ENCODE results near the gene PPIB. TPM values are rescaled to one million over a fixed set of nuclear protein-coding genes. Genes with fewer than 3 reads are reported as not detected.
A peak's percentile ranks its signal among the peaks of the same experiment; 100 is the strongest.

The PPIB gene
- total RNA-seq, 6 donors from 2014 or later: 87.0 to 497 (median 286) TPM

DNA sequence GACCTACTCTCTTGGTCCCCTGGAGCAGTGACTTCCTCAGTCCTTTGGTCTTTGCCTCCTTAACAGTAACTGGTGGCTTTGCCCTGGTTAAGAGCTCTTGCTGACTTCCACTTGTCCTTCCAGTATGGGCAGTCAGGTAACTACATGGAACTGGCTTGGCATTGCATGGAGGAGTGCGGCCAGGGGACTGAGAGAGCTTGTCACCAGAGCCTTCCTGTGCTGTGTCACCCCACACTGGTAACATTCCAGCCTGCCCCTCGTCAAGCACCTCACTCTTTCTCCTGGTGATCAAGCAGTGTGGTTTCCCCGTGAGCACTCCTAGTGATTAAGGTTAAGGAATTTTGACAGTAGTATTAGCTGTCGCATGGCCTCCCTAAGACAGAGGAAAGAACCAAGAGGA, 30.6 kb downstream of the PPIB start:
- no peaks in the 10 kb centered on the region for H3K27me3 ChIP-seq
- WGBS, 2 donors: 78% methylated on average over 4 of the region's 4 CpGs
- H3K36me3 ChIP-seq: peaks cover 36 to 100% (median 91%) of the 10 kb centered on the region in 4 donors
- no peaks in the 10 kb centered on the region for H3K9me3 ChIP-seq
- DNase-seq (peak in 1 of 2 donors; percentile 49), ATAC-seq (ENCODE audit: low FRiP score in 2 of 2) (peak in 1 of 2 donors; percentile 43)
- H3K4me3 ChIP-seq: no peak overlapping the region
- TF ChIP-seq EP300 (IDR thresholded peaks at IDR 0.05) (no peak), POLR2AphosphoS5 (IDR thresholded peaks at IDR 0.05) (no peak), POLR2A (IDR thresholded peaks at IDR 0.05) (no peak)
- TF ChIP-seq, protein P1, sequence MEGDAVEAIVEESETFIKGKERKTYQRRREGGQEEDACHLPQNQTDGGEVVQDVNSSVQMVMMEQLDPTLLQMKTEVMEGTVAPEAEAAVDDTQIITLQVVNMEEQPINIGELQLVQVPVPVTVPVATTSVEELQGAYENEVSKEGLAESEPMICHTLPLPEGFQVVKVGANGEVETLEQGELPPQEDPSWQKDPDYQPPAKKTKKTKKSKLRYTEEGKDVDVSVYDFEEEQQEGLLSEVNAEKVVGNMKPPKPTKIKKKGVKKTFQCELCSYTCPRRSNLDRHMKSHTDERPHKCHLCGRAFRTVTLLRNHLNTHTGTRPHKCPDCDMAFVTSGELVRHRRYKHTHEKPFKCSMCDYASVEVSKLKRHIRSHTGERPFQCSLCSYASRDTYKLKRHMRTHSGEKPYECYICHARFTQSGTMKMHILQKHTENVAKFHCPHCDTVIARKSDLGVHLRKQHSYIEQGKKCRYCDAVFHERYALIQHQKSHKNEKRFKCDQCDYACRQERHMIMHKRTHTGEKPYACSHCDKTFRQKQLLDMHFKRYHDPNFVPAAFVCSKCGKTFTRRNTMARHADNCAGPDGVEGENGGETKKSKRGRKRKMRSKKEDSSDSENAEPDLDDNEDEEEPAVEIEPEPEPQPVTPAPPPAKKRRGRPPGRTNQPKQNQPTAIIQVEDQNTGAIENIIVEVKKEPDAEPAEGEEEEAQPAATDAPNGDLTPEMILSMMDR (IDR thresholded peaks at IDR 0.05): no peak
- H3K27ac ChIP-seq: no peak overlapping the region
- H3K4me1 ChIP-seq: peaks cover 0 to 23% (median 16%) of the 10 kb centered on the region in 4 donors

DNA sequence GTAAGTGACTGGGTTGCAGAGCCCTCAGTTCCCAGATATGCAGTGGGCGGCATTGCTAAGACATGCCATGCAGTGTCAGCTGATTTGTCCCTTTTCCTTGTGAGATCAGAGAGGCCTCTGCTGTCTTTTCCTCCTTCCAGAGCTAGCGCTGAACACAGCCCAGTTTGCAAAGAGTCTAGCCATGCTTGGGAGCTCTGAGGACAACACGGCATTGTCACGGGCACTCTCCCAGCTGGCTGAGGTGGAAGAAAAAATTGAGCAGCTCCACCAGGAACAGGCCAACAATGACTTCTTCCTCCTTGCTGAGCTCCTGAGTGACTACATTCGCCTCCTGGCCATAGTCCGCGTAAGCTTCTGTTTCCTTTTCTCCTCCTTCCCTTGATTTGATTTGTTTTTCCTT, 31.3 kb downstream of the PPIB start:
- Histone ChIP-seq H3K27ac (no peak overlapping the region), H3K27me3 (no peaks in the 10 kb centered on the region), H3K36me3 (peaks cover 34 to 100% (median 89%) of the 10 kb centered on the region in 4 donors), H3K4me3 (no peak overlapping the region), H3K4me1 (peaks cover 0 to 26% (median 18%) of the 10 kb centered on the region in 4 donors), H3K9me3 (no peaks in the 10 kb centered on the region)
- DNase-seq: no peak
- ATAC-seq (ENCODE audit: low FRiP score in 2 of 2): no peak
- TF ChIP-seq POLR2A (IDR thresholded peaks at IDR 0.05): no peak
- no peak for TF ChIP-seq EP300 (IDR thresholded peaks at IDR 0.05)
- TF ChIP-seq POLR2AphosphoS5 (IDR thresholded peaks at IDR 0.05): no peak
- TF ChIP-seq, protein P1 (IDR thresholded peaks at IDR 0.05): no peak
- 92 to 95% methylated on average over 6 to 7 of the region's 7 CpGs for WGBS, 2 donors

DNA sequence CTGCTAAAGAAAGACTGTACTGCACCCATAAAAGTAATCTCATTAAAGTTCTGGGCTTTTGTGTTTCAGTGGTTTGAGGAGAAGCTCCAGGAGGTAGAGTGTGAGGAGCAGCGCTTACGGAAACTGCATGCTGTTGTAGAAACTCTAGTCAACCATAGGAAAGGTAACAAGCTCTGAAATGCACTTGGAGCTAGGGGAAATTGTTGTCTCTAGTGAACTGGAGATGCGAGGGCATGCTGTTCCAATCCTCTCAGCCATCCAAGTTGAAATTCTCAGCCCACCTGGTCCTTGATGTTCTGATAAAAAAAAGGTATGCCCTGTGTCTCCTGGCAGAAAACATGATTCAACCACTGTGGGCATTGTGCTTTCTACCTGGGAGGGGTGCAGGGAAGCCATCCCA, 32.7 kb downstream of the PPIB start:
- Histone ChIP-seq H3K4me3 (no peak overlapping the region), H3K4me1 (peaks cover 0 to 26% (median 19%) of the 10 kb centered on the region in 4 donors), H3K9me3 (no peaks in the 10 kb centered on the region), H3K27me3 (no peaks in the 10 kb centered on the region), H3K36me3 (peaks cover 29 to 100% (median 81%) of the 10 kb centered on the region in 4 donors), H3K27ac (no peak overlapping the region)
- TF ChIP-seq POLR2AphosphoS5 (IDR thresholded peaks at IDR 0.05) (no peak), POLR2A (IDR thresholded peaks at IDR 0.05) (no peak), EP300 (IDR thresholded peaks at IDR 0.05) (no peak)
- TF ChIP-seq, protein P1 (IDR thresholded peaks at IDR 0.05): no peak
- ATAC-seq (ENCODE audit: low FRiP score in 2 of 2) (no peak), DNase-seq (no peak)
- WGBS, 2 donors: 98% methylated on average over 3 of the region's 3 CpGs

DNA sequence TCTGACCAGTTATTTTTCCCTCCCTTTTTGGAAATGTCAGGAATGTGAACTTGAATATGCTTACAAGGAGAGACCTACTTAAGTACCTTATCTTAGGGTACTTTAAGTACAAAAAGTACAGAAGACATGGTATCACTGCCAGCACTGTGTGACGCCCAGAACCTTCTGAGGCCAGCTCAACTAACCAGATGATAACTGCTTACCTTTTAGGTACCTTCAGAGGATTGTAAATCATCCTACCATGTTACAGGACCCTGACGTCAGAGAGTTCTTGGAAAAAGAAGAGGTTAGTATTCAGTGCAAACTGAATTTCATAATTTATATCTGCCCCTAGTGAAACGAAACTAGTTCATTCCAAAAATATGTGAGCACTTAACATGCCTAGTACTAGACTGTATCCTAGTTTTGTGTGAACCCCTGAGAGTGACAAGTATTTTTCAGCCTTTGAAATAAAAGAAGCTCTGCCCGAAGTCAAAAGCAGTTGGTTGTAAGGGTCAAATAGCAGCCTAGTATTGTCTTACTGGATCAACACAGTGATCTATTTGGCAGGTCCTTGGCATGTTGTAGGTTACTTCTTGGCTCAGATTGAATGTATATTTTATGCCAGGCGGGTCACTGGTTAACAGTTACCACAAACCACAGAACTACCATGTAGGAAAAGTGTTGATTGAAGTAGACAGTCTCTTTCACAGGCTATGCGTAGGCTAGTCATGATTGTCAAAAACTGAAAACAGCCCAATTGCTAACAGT, 35.1 kb downstream of the PPIB start:
- ATAC-seq (ENCODE audit: low FRiP score in 2 of 2) (peak; percentile 50 to 83), DNase-seq (peak in 1 of 2 donors; percentile 54)
- Histone ChIP-seq H3K27me3 (no peaks in the 10 kb centered on the region), H3K4me1 (peaks cover 0 to 14% (median 3%) of the 10 kb centered on the region in 4 donors), H3K4me3 (no peak overlapping the region), H3K9me3 (no peaks in the 10 kb centered on the region), H3K27ac (peak overlapping the region; percentile 2 to 59 (median 23)), H3K36me3 (peaks cover 29 to 100% (median 78%) of the 10 kb centered on the region in 4 donors)
- 70 to 75% methylated on average over 6 of the region's 6 CpGs for WGBS, 2 donors
- TF ChIP-seq POLR2AphosphoS5 (IDR thresholded peaks at IDR 0.05) (peak in 1 of 2 donors; percentile 25), POLR2A (IDR thresholded peaks at IDR 0.05) (no peak), EP300 (IDR thresholded peaks at IDR 0.05) (peak in 2 of 4 donors; percentile 44 to 52)
- TF ChIP-seq, protein P1 (IDR thresholded peaks at IDR 0.05): no peak
